ENCODE data around the gene LSM14B.
"Not testable (repeated sequence)": the region's sequence is repeated elsewhere in the genome, so short reads cannot be mapped to it uniquely, and the experiment has no call there.

LSM14B gene

DNA sequence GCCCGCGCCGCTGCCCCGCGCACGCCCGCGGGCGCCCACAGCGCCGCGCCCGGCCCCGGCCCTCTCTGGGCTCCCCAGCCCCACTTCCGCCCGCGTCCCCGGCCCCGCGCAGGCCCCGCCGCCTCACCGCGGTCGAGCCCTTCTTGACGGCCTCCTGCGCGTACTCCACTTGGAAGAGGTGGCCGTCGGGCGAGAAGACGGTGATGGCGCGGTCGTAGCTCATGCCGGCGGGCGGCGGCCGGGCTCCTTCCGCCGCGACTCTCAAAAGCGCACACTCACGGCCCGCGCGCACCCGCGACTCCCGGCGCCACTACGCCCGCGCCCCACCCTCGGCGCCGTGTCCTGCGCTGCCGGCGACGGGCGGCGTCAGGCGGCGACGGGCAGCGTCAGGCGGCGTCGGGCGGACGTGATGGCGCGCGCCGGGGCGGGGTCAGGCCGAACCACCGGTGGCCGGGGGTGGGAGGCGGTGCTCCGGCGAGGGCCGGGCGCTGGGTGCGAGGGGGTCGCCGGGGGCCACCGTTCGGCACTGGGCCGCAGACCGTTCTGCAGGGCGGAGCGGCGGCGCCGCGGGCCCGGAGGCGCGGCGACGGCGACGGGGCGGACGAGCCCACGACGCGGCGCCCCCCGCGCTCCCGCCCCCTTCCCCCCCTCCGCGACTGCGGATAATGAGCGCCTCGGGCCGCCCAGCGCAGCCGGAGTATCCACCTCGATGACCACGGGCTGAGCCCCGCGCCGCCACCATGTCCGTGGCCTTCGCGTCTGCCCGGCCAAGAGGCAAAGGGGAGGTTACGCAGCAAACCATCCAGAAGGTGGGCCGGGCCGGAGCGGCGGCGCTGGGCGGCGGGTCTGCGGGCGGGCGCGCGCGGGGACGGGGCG lies 21.0 kb downstream of the LSM14B start, which contains the start of the genes PSMA7 and SS18L1:
TSS of gene PSMA7 (minus strand) at position 314 of the 876 bp plus-strand sequence. CDS start at position 223, 91 bp downstream.
TSS of gene SS18L1 (plus strand) at position 689 of the 876 bp plus-strand sequence. CDS start at position 741, 52 bp downstream.
- DNase-seq (ENCODE audit: insufficient read length, low spot score) (peak; percentile 82), FAIRE-seq (no peak)
- TF ChIP-seq, protein P1, sequence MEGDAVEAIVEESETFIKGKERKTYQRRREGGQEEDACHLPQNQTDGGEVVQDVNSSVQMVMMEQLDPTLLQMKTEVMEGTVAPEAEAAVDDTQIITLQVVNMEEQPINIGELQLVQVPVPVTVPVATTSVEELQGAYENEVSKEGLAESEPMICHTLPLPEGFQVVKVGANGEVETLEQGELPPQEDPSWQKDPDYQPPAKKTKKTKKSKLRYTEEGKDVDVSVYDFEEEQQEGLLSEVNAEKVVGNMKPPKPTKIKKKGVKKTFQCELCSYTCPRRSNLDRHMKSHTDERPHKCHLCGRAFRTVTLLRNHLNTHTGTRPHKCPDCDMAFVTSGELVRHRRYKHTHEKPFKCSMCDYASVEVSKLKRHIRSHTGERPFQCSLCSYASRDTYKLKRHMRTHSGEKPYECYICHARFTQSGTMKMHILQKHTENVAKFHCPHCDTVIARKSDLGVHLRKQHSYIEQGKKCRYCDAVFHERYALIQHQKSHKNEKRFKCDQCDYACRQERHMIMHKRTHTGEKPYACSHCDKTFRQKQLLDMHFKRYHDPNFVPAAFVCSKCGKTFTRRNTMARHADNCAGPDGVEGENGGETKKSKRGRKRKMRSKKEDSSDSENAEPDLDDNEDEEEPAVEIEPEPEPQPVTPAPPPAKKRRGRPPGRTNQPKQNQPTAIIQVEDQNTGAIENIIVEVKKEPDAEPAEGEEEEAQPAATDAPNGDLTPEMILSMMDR (IDR thresholded peaks at IDR 0.05; ENCODE audit: insufficient read depth, missing control alignments), result no peak

DNA sequence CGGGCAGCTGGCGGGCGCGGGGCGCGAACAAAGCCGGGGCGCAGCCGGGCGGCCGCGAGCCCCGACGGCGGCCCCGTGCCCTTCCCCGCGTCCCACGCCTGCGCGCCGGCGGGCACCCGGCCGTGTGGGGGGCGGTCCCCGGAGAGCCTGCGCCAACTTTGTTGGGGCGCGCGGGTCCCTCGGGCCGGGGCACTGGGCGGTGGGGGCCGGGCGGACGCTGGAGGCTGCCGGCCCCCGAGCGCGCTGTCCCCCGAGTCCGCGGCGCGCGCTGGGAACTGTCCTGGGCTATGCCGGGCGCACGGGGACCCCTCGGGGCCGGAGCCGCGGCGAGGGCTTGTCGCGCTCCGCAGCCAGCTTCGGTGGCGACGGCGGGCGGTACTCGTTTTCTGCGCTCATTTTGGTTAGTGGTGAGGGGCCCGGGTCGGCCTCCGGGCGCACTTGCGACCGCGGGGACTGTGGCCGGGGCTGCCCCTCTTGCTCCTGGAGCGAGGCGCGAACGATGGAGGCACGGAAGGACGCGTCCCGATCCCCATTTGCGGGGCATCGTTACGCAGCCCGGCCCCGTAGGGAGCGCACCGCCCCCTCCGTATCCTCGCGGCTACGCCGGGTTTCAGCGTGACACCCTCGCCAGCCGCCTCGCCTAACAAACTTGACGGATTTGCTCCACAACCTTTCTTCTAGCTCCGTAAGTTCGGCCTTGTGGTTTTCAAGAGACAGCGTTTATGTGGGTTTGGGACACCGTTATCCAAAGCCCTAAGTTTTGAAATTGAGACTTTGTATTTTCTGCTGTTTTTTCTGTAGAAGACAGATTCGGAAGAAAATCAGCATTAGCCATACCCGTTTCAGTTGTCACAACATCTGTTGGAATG lies 21.9 kb downstream of the LSM14B start:
- TF ChIP-seq, protein P1 (IDR thresholded peaks at IDR 0.05; ENCODE audit: insufficient read depth, missing control alignments), result no peak
- FAIRE-seq (no peak), DNase-seq (ENCODE audit: insufficient read length, low spot score) (peak; percentile 51)

GRCh38 chr20:62145688-62146018 lies 23.4 kb downstream of the LSM14B start:
- DNase-seq (ENCODE audit: insufficient read length, low spot score), result no peak
- TF ChIP-seq, protein P1 (IDR thresholded peaks at IDR 0.05; ENCODE audit: insufficient read depth, missing control alignments), result no peak
- FAIRE-seq, result no peak

DNA sequence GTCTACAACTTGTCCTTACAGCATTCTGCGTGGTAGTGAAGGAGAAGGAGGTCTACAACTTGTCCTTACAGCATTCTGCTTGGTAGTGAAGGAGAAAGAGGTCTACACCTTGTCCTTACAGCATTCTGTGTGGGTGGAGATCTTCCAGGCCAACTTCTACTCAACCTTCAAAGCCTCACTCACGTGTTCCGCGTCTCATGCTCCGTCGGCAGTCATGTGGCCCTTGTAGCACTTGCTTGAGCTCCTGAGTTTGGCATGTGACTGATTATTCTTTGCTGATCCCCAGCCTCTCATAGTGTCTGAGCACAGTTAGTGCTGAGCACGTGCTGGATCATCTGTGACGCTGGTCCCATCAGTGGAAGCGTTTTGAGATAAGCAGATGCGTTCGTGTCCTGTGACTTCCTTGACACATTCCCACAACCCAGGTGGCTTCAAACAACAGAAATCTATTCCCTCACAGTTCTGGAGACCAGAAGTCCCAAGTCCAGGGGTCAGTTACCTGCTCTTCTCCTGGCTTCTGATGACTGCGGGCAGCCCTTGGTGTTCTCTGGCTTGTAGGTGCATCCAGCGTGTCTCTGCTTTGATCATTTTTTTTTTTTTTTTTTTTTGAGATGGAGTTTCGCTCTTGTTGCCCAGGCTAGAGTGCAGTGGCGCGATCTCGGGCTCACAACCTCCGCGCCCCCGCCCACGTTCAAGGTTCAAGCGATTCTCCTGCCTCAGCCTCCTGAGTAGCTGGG lies 23.9 kb downstream of the LSM14B start:
- TF ChIP-seq, protein P1 (IDR thresholded peaks at IDR 0.05; ENCODE audit: insufficient read depth, missing control alignments), result no peak
- DNase-seq (ENCODE audit: insufficient read length, low spot score), result no peak
- no peak for FAIRE-seq

DNA sequence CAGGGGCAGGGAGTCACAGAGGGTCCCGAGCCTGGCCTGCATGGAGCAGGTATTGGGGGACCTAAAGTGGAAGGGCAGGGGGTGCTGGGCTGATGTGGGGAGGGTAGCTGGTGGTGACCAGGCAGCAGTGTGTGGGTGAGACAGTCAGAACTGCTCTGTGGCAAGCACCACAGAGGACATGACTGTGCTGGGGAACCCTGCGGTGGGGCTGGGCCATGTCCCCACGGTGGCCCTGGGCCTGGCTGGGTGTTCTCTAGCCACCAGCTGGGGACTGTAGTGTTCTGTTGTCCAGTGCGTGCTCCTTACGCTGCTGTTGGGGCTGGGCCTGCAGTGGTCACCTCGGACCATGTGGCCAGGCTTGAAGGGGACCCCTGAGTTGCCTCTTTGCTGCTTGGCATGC lies 24.9 kb downstream of the LSM14B start:
- TF ChIP-seq, protein P1 (IDR thresholded peaks at IDR 0.05; ENCODE audit: insufficient read depth, missing control alignments), result no peak
- DNase-seq (ENCODE audit: insufficient read length, low spot score), result no peak
- no peak for FAIRE-seq

DNA sequence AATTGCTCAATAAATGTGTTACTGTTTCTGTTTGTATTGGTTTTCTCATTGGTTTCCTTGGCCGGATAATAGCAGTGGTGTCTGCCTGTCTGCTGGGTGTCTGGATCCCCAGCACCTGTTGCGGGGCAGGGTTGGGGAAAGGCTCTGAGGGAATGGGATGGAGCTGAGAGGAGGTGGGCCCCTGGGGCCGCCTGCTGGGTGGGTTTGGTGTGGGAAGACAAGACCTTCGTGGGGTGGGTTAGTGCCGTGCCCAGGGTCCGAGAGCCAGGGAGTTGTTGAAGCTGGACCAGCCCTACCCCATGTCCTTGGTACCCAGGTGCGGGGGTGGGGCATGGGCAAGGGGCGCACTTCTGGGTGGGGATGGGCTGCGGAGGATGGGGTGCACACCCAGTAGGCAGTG lies 25.3 kb downstream of the LSM14B start:
- FAIRE-seq (no peak), DNase-seq (ENCODE audit: insufficient read length, low spot score) (no peak)
- TF ChIP-seq, protein P1 (IDR thresholded peaks at IDR 0.05; ENCODE audit: insufficient read depth, missing control alignments), result no peak

- FAIRE-seq; DNase-seq (ENCODE audit: insufficient read length, low spot score): not testable (repeated sequence)
Observed at GRCh38 chr20:62148383-62148782, 26.1 kb downstream of the LSM14B start.
